AG09319 (cell line): ENCODE data around the gene CLCA1.

Experiments used
- DNase-seq: peaks from one replicate; pipeline ENCODE4 v3.0.0-alpha.2; 2010; ENCODE audit warnings: low read depth; ENCODE audit errors: extremely low read depth
- CTCF ChIP-seq: IDR thresholded peaks from 2 replicates; pipeline ENCODE4 v1.5.1; 2011; ENCODE audit warnings: low read depth, mild to moderate bottlenecking, inconsistent platforms, low read length, moderate library complexity

The CLCA1 gene

GRCh38 chr1:86447198-86447790 is 21.4 kb upstream of the CLCA1 start:
- no peak for TF ChIP-seq CTCF
- DNase-seq: no peak

GRCh38 chr1:86448670-86449069 is 20.1 kb upstream of the CLCA1 start:
- no peak for TF ChIP-seq CTCF
- DNase-seq: no peak

- DNase-seq: no peak
- TF ChIP-seq CTCF: no peak
Measured at GRCh38 chr1:86449103-86449502, 19.6 kb upstream of the CLCA1 start.

- no peak for DNase-seq
- no peak for TF ChIP-seq CTCF
Measured at GRCh38 chr1:86450847-86451246, 17.9 kb upstream of the CLCA1 start.

GRCh38 chr1:86453664-86454063 is 15.1 kb upstream of the CLCA1 start:
- no peak for TF ChIP-seq CTCF
- no peak for DNase-seq

GRCh38 chr1:86455073-86455472 is 13.7 kb upstream of the CLCA1 start:
- TF ChIP-seq CTCF: no peak
- DNase-seq: no peak

GRCh38 chr1:86460998-86461397 is 7.7 kb upstream of the CLCA1 start:
- no peak for DNase-seq
- TF ChIP-seq CTCF: no peak
